GM18907 (cell line): Measurements from ENCODE around the gene TSC22D2.

Experiments used
- ATAC-seq: cut with Tn5 transposase; IDR thresholded peaks from one replicate; pipeline ENCODE4 v1.9.1; 2021; ENCODE audit warnings: mild to moderate bottlenecking, moderate library complexity; ENCODE audit not compliant: unreplicated experiment

The TSC22D2 gene

GRCh38 chr3:150408221-150409124 lies at the start of gene TSC22D2:
TSS of gene TSC22D2 (plus strand) at chr3:150408298. CDS start at chr3:150409351, 1,053 bp downstream.
- peak; percentile 76 for ATAC-seq

- ATAC-seq: no peak
Measured at GRCh38 chr3:150359381-150359780, 48.7 kb upstream of the TSC22D2 start.

GRCh38 chr3:150360966-150361365 lies 47.1 kb upstream of the TSC22D2 start:
- ATAC-seq: no peak

- no peak for ATAC-seq
Measured at GRCh38 chr3:150362515-150363302, 45.4 kb upstream of the TSC22D2 start.

- no peak for ATAC-seq
Measured at GRCh38 chr3:150363420-150363819, 44.7 kb upstream of the TSC22D2 start.

- ATAC-seq: no peak
Measured at GRCh38 chr3:150365132-150365604, 42.9 kb upstream of the TSC22D2 start.

- no peak for ATAC-seq
Measured at GRCh38 chr3:150367757-150368156, 40.3 kb upstream of the TSC22D2 start.

- ATAC-seq: no peak
Measured at GRCh38 chr3:150370122-150370602, 37.9 kb upstream of the TSC22D2 start.

GRCh38 chr3:150370999-150371398 lies 37.1 kb upstream of the TSC22D2 start:
- ATAC-seq: no peak

GRCh38 chr3:150371741-150372254 lies 36.3 kb upstream of the TSC22D2 start:
- no peak for ATAC-seq

GRCh38 chr3:150372320-150372719 lies 35.8 kb upstream of the TSC22D2 start:
- ATAC-seq: no peak

GRCh38 chr3:150372722-150373121 lies 35.4 kb upstream of the TSC22D2 start:
- no peak for ATAC-seq

- ATAC-seq: no peak
Measured at GRCh38 chr3:150373234-150373875, 34.7 kb upstream of the TSC22D2 start.

GRCh38 chr3:150374975-150375374 lies 33.1 kb upstream of the TSC22D2 start:
- no peak for ATAC-seq

- ATAC-seq: no peak
Measured at GRCh38 chr3:150376001-150376848, 31.9 kb upstream of the TSC22D2 start.

- no peak for ATAC-seq
Measured at GRCh38 chr3:150377601-150378300, 30.3 kb upstream of the TSC22D2 start.

- no peak for ATAC-seq
Measured at GRCh38 chr3:150378301-150378748, 29.8 kb upstream of the TSC22D2 start.

GRCh38 chr3:150379469-150379868 lies 28.6 kb upstream of the TSC22D2 start:
- no peak for ATAC-seq
